ACHN (cell line): ENCODE measurements around the gene STRA8.
"Not testable (repeated sequence)": the region's sequence is repeated elsewhere in the genome, so short reads cannot be mapped to it uniquely, and the experiment has no call there.

Source experiments
- DNase-seq: peaks from one replicate; pipeline ENCODE4 v3.0.0-alpha.2; 2015
- in situ Hi-C: cut with HindIII; loops from 2 replicates; pipeline ENCODE4 v1.10.0; 2017; ENCODE audit warnings: low sequenced_read_pairs, low pct_ligation_motif_present, low pct_unique_long_range_greater_than_20kb

STRA8 gene

GRCh38 chr7:135200821-135201331 lies 32.8 kb upstream of the STRA8 start:
- in situ Hi-C loops, result no loop called here
- DNase-seq, result no peak

DNA sequence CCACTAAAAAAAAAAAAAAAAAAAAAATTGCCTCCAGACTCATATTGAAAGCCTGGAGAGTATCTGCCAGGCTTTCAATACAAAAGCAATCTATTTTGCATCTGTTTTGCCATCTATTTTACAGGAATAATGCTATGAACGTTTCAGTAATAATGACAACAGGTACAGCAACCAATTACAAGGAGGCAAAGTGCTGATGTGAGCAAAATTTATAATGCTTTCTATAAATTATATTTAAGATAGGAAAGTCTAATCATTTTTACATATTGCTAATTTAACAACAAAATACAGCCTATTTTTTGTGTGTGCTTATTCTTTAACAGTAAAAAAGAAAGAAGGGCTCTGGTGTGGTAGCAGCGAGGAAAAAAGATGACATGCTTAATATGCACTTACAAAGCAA lies 32.3 kb upstream of the STRA8 start:
- in situ Hi-C loops, result no loop called here
- no peak for DNase-seq

GRCh38 chr7:135204341-135204749 lies 29.3 kb upstream of the STRA8 start:
- in situ Hi-C loops, result no loop called here
- peak; percentile 27 for DNase-seq

DNA sequence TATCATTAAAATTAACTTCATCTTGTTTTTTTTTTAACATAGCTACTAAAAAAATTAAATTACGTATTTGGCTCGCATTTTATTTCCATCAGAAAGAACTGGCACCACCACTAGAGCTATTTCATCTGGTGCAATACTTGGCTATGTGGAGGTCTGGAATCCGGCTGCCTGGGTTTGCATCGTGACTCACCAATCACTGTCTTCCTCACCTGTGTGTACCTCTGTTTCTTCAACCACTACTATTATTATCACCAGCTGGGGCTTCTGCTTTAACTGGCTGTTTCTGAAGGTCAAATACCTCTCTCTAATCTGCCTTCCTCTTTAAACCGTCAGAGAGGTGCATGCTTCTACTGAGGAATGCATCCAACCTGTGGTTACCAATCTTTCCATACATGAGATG lies 28.8 kb upstream of the STRA8 start:
- in situ Hi-C loops, result no loop called here
- no peak for DNase-seq

GRCh38 chr7:135205850-135206249 lies 27.8 kb upstream of the STRA8 start:
- in situ Hi-C loops, result no loop called here
- DNase-seq, result no peak

GRCh38 chr7:135206941-135207391 lies 26.7 kb upstream of the STRA8 start:
- in situ Hi-C loops, result no loop called here
- DNase-seq, result no peak

DNA sequence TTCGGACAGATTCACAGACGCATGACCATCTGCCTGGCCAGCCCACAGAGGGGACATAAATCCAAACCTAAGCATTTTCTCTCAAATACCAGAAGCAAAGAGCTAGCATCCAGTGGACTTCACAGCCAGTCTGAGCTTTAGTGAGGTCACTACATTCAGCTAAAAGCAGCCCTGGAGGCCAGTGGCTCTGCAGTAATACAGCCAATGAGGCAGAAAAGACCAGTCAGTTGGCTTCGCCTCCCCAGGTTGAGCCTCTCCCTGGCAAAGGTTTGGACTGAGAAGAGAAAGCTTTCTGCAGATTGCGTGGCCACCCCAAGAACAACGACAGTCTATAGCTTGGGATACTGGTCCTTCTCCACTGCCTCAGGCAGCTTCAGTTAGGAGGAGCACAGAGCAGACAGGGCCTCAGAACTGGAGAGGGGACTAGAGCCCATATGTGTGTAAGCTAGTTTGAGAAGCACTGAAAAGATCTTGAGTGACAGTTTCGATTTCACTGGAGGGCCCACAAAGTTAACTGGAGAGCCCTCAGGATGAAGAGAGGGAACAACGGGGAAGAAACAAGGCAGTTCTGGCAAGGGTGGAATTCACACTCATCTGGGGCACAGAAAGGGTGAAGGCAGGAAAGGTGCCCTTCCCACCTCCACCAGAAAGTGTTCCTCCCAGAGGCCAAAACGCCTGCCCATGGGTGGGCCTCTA lies 26.1 kb upstream of the STRA8 start:
- DNase-seq, result peak; percentile 43
- in situ Hi-C loops, result no loop called here

DNA sequence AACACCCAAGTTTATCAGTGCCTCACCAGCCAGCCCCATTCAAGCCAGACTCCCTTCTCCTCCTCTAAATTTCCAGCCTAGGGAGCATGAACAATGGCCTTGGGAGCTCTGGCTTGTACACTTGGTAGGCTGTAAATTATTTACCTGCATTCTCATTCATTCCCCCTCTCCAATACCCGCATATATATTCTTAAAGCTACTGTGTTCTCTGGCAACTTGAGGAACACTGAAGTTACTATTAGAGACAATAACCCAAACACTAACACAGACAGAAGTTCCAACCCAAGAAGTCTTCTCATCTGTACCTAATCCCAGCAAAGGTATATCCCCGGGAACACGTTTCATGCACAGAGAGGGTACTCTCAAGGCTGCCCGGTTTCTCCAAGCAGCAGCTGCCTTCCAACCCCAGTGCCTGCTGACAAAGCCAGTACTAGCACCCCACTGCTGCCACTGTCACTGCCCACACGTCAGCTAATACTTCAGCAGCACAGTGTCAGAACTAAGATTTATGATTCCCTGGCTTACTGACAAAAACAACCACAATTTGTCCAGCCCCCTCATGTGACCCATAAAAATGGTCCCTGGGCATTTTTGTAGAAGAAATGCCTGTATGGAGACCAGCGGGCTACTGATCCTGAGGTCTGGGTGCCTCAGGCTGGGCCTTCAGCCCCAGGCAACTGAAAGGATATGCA lies 25.4 kb upstream of the STRA8 start:
- DNase-seq, result peak; percentile 68
- in situ Hi-C loops, result no loop called here

- in situ Hi-C loops, result no loop called here
- no peak for DNase-seq
Observed at GRCh38 chr7:135209225-135209834, 24.3 kb upstream of the STRA8 start.

GRCh38 chr7:135210888-135211178 lies 22.8 kb upstream of the STRA8 start:
- in situ Hi-C loops, result no loop called here
- DNase-seq, result peak; percentile 24

GRCh38 chr7:135211179-135211945 lies 22.3 kb upstream of the STRA8 start, which contains the start of gene WDR91:
WDR91 (minus strand) TSS chr7:135211526; CDS start chr7:135211502, 24 bp downstream.
- peak; percentile 95 for DNase-seq
- in situ Hi-C loops, result no loop called here

GRCh38 chr7:135211946-135212685 lies 21.5 kb upstream of the STRA8 start:
- DNase-seq, in situ Hi-C loops: not testable (repeated sequence)

- in situ Hi-C loops, result no loop called here
- DNase-seq, result no peak
Observed at GRCh38 chr7:135213831-135214230, 19.8 kb upstream of the STRA8 start.

GRCh38 chr7:135215180-135215579 lies 18.5 kb upstream of the STRA8 start:
- DNase-seq, result no peak
- in situ Hi-C loops, result no loop called here

DNA sequence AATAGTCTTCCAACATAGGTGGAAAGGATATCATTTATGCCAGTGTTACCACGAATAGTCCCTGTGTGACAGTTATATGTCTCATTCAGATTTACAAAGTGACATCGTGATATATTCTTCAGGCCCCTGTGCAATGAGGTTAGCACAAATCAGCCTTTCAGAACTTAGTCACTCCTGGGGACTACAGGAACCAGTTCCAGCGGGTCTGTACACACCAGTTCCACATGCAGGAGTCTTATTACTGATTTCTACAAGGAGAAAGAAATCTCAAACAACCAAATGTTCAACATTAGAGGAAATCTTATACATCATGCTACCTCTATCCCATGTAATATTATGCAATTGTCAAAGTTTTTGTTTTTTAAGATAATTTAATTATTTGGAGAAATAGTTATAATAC lies 17.9 kb upstream of the STRA8 start:
- no peak for DNase-seq
- in situ Hi-C loops, result no loop called here

DNA sequence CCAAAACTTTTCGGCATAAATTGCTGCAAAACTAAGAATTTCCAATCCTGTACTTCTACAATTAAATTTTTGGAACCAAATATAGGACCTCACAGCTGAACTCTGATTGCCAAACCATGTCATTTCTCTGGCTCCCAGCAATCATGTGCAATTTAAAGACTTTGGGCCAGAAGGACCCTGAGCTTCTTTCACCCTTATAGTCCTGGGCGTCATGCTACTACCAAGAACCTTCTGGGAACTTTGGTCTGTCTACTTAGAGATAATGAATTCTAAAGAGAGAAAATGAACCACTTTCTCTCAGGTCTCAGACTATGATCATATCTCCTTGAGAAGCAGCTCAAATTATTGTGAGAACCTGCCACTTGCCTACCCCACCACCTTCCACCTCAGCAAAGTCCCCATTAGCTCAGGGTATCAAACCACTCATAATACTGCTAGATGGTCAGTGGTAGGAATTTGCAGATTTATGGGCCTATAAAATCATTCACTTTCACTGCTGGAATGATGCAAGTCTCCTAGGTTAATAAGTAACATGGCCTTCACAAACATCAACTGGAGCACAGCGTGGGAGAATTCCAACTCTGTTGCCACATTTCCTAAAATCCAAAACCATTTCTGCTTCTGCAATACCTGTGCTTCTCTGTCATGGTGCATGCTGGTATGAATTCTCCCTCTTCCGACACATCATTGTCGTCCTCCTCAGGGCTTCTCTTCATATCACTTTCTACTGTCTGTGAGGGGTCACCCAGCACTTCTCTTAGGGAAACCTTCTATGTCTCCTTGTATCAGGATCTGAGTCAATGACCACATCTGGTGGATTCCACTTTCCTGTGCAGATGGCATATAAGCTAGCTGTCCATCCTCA lies 15.8 kb upstream of the STRA8 start:
- in situ Hi-C loops, result no loop called here

DNA sequence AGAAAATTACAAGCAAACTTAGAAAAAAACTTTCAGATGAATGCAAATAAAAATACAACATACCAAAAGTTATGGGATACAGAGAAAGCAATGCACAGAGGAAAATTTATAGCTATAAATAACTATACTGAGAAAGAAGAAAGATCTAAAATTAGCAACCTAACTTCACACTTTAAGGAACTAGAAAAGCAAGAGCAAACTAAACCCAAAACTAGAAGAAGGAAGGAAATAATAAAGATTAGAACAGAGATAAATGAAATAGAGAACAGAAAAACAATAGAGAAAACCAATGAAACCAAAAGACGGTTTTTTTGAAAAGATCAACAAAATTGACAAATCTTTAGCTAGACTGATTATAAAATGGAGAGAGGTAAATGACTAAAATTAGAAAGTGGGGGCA lies 9.6 kb upstream of the STRA8 start:
- in situ Hi-C loops, result no loop called here
- DNase-seq, result no peak

More for the DNA sequence above, 15.8 kb upstream of the STRA8 start:
- peak; percentile 90 for DNase-seq
